ENCODE measurements around the gene MAPKAP1.

DNA sequence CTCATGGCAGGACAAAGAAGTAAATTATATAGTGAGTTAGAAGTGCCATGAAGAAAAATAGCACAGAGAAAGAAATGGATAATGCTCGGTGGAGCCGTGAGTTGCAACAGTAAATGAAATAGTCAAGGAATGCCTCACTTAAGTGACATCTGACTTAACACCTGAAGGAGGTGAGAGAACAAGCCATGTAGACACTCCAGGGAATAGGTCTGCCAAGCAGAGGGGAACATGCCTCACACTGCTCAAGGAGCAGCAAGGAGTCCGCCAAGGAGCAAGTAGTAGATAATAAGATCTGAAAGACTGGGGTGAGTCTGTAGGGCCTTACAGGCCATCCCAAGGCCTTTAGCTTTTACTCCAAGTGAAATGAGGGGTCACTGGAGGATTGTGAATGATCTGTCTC is 21.8 kb downstream of the MAPKAP1 start:
- TF ChIP-seq, protein P1, sequence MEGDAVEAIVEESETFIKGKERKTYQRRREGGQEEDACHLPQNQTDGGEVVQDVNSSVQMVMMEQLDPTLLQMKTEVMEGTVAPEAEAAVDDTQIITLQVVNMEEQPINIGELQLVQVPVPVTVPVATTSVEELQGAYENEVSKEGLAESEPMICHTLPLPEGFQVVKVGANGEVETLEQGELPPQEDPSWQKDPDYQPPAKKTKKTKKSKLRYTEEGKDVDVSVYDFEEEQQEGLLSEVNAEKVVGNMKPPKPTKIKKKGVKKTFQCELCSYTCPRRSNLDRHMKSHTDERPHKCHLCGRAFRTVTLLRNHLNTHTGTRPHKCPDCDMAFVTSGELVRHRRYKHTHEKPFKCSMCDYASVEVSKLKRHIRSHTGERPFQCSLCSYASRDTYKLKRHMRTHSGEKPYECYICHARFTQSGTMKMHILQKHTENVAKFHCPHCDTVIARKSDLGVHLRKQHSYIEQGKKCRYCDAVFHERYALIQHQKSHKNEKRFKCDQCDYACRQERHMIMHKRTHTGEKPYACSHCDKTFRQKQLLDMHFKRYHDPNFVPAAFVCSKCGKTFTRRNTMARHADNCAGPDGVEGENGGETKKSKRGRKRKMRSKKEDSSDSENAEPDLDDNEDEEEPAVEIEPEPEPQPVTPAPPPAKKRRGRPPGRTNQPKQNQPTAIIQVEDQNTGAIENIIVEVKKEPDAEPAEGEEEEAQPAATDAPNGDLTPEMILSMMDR (IDR thresholded peaks at IDR 0.05): no peak
- no peak for TF ChIP-seq POLR2A (IDR thresholded peaks at IDR 0.05)

All from gastroesophageal sphincter (tissue), 3 donors.